CD4-positive, alpha-beta T cell treated with Interleukin-6 for 4 hours (primary cell): ENCODE measurements around the gene GHR.
A peak's percentile ranks its signal among the peaks of the same experiment; 100 is the strongest.

Experiments
- DNase-seq: peaks from one replicate; pipeline ENCODE4 v3.0.0-alpha.2; 2020; ENCODE audit warnings: mixed read lengths

GHR gene

GRCh38 chr5:42423285-42424165 lies at the start of gene GHR:
Gene GHR (plus strand): TSS chr5:42423439. CDS start chr5:42565875, 142,436 bp downstream.
- peak; percentile 2 for DNase-seq

- DNase-seq, result no peak
These were observed 48.5 kb upstream of the GHR start for GRCh38 chr5:42374679-42375273.

GRCh38 chr5:42377496-42377895 lies 45.7 kb upstream of the GHR start:
- no peak for DNase-seq

- no peak for DNase-seq
These were observed 41.3 kb upstream of the GHR start for GRCh38 chr5:42381973-42382372.

- DNase-seq, result no peak
These were observed 35.7 kb upstream of the GHR start for GRCh38 chr5:42387563-42387962.

GRCh38 chr5:42390115-42390514 lies 33.1 kb upstream of the GHR start:
- DNase-seq, result no peak

- no peak for DNase-seq
These were observed 30.3 kb upstream of the GHR start for GRCh38 chr5:42392917-42393316.

- DNase-seq, result no peak
These were observed 27.1 kb upstream of the GHR start for GRCh38 chr5:42396111-42396510.

- no peak for DNase-seq
These were observed 26.0 kb upstream of the GHR start for GRCh38 chr5:42397267-42397666.

GRCh38 chr5:42399702-42400101 lies 23.5 kb upstream of the GHR start:
- no peak for DNase-seq

GRCh38 chr5:42400474-42400873 lies 22.8 kb upstream of the GHR start:
- no peak for DNase-seq

GRCh38 chr5:42403236-42403635 lies 20.0 kb upstream of the GHR start:
- DNase-seq, result no peak

GRCh38 chr5:42404366-42404765 lies 18.9 kb upstream of the GHR start:
- no peak for DNase-seq

GRCh38 chr5:42419294-42419693 lies 3.9 kb upstream of the GHR start:
- DNase-seq, result no peak

- DNase-seq, result no peak
These were observed 471 bp upstream of the GHR start for GRCh38 chr5:42422656-42423280.

- no peak for DNase-seq
These were observed 2.8 kb downstream of the GHR start for GRCh38 chr5:42426016-42426415.

GRCh38 chr5:42429694-42430093 lies 6.5 kb downstream of the GHR start:
- DNase-seq, result no peak

- no peak for DNase-seq
These were observed 10.9 kb downstream of the GHR start for GRCh38 chr5:42434047-42434724.

- no peak for DNase-seq
These were observed 12.8 kb downstream of the GHR start for GRCh38 chr5:42436051-42436450.

- no peak for DNase-seq
These were observed 31.2 kb downstream of the GHR start for GRCh38 chr5:42454216-42454995.

- DNase-seq, result no peak
These were observed 37.8 kb downstream of the GHR start for GRCh38 chr5:42461033-42461432.

GRCh38 chr5:42461507-42461906 lies 38.3 kb downstream of the GHR start:
- no peak for DNase-seq

- DNase-seq, result no peak
These were observed 38.8 kb downstream of the GHR start for GRCh38 chr5:42462083-42462482.
